Fibroblast of peridontal ligament (primary cell): ENCODE data around the gene ATXN2.

Experiments
- DNase-seq: peaks from one replicate; pipeline ENCODE4 v3.0.0-alpha.2; 2010; ENCODE audit errors: extremely low read depth

ATXN2 gene

DNA sequence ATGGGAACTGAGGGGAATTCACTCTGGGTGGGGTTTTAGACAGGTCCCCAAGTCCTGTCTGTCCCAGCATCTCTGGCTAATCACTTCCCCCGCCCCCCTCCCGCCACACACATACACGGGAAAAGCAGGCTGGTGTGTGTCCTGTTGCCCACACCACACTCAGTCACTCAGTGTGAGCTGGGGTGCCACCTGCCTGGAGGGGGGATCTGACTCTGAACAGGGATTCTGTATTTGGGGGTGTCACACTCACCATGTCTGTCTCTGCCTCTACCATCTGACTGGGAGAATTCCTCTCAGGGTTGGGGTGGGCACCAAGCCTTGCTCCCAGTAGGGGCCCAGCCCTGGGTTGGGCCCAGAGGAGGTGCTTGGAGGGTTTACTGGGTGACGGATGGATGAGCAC is 162.3 kb downstream of the ATXN2 start:
- DNase-seq, result no peak

DNA sequence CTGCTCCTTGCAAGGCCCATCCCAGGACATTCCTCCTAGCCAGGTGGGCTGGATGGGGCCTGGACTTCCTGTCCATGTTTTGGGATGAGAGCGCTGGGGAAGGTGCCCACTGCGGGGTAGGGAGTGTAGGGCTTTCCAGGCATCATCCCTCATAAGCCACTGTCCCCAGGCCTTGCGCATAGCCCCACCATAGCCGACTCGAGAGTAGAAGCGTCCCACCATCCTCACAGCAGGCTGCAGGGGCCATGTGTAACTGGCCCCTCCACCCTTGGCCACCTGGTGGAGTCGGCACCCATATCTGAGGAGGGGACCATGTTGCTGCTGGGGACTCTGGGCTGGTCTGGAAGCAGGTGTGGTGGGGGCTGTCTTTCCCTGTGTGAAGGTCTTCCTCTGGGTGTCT is 162.8 kb downstream of the ATXN2 start:
- no peak for DNase-seq

DNA sequence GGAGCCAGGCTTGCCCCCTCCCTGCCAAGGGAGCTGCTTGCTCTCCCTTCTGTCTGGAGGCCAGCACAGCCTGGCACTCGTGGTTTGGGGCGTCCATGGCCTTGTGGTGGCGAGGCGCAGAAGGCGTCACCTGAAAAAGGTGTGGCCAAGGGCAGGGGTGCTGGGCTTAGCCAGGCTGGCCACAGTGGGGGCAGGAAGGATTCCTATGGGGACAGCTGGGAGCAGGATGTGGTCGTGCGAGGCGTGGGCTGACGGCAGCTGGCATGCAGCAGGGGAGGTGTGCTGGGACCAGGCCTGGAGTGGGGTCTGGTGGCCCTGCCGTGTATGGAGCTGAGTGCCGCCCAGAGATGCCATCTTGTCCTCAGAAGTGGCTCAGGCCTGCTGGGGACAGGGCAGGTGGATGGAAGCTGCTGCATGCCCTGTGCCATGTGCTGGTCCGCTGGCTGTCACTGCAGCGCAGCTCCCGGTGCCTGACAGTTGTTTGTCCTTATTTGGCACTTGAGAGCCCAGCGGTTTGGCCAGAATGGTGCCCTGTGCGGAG is 163.4 kb downstream of the ATXN2 start:
- no peak for DNase-seq

DNA sequence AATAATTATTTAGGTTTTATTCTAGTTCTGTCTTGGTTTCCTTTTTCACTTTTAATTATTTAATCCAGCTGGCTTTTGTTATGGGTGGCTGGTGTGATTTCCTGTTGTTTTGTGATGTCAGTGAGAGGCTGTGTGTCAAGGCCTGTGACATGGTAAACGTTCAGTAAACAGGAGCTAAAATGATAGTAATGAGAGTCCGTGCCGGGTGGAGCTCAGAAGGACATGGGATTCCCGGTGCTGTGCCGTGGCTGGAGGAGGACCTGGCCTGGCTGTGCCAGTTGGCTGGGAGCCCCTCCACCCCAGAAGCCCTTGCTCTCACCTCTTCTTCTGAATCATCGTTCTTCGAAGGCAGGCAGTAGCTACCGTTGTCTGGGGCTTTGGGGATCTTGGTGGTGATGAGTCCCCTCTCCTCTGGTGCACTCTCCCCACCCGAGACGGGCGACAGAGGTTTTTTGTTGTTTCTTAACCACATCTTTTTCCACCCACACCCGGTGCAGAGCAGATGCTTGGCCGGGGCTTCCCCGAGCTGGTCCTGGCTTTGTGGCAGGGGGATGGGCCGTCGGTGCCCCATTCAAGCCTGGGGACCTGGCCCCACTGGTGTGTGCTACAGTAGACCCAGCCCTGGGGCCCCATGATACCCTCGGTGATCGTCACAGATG is 164.3 kb downstream of the ATXN2 start:
- peak; percentile 55 for DNase-seq

DNA sequence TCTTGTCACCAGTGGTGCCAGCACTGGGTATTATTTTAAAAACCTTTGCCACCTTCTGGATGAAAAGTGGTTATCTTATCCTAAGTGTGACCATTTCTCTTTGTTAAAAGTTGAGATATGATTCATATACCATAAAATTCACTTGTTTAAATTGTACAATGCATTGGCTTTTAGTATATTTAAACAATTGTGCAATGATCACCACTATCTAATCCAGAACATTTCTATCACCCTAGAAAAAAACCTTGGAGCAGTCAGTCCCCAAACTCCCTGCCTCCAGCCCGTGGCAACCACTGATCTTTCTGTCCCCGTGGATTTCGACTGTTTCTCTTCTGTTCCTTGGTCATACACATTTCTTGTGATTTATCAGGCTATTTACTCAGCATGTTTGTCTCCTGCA is 165.1 kb downstream of the ATXN2 start:
- DNase-seq, result no peak

DNA sequence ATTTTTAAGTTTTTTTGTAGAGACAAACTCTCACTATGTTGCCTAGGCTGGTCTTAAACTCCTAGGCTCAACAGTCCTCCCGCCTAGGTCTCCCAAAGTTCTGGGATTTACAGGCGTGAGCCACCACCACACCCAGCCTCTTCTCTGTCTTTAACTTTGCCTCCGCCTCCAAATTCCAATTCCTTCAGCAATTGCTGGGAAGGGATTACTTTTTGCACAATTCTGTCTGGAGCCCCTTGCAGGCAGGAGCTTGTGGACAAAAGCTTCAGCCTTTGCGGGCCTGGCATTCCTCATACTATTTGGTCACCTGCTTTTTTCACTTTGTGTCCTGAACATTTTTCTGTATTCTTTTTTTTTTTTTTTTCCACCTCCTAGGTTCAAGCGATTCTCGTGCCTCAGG is 167.3 kb downstream of the ATXN2 start:
- no peak for DNase-seq

DNA sequence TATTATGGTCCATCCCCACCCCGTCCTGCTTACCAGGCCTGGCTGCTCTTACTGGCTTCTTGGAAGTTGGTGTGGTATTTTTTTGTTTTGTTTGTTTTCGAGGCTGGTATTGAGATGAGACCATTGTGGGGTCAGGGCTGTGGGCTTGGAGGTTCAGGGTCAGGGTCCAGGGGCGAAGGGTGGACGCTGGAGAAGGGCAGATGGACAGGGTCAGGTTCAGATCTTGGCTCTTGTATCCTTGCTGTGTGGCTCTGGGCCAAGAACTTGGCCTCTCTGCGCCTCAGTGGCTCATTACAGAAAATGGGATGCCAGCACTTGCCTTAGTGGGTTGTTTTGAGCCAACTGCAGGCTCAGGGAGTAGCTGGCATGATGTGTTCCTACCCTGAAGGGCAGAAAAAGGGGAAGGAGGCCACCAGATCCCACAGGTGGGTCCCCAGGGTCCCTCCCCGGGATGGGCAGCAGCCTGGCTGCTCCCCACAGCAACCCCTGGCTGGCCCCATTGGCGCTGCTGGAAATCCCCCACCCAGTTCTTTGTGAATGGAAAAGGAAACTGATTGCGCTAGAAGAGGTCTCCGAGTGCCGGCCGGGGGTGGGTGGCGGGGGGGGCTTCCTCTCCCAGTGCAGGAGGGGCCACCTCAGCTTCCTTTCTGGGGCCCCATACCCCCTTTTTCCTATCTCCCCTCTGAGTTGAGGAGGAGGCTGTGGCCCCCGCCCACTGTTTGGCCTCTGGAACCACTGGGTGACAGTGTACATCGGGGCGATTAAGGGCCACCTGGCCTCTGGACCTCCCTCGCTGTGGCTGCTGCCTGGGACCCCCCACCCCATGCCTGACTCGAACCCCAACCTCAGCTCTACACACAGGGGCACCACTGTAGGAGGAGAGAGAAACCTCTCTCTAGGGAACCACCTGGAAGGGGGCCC is 168.4 kb downstream of the ATXN2 start:
- DNase-seq, result no peak

DNA sequence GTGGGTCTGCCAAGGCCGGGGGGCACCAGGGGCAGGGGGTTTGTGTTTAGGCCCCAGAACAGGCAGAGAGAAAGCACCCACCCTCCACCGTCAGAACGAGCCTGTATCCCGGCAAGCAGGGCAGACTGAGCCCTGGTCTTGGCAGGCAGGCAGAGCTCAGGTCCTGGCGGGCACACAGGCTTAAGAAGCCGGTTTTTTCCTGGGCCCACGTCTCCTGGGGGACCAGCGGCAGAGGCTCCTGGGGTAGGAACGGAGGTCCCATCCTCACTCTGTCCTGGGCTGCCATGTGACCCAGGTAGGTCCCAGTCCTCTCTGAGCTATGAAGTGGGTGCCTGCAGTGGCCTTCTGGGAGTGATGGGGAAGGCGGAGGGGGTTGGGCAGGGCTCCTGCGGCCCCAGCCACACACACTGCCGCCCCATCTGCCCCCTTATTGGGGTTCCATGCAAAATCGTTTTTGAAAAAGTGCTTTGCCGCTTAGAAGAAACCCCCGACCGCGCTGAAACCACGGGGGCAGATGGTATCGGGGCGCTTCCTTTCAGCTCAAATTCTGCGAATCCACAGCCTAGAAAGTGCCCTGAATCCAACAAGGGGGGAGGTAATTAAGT is 169.2 kb downstream of the ATXN2 start:
- DNase-seq, result no peak

DNA sequence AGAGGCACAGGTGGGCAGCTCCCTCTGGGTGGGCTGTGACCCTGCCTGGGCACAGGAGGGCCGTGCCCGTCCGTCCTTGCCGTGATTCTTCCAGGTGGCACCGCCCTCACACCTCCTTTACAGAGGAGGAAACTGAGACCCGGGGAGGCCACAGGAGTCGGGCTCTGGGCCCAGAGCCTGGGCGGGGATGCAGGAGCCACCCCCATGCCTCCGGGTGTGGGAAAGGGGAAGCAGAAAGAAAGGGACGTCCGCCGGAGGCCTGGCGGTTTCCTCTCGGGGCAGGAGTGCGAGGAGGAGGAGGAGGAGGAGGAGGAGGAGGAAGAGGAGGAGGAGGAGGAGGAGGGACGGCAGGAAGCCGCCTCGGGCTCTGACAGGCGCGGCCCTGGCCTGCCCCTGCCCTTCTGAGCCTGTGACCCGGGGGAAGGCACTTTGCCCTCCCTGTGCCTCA is 170.4 kb downstream of the ATXN2 start:
- DNase-seq, result no peak

DNA sequence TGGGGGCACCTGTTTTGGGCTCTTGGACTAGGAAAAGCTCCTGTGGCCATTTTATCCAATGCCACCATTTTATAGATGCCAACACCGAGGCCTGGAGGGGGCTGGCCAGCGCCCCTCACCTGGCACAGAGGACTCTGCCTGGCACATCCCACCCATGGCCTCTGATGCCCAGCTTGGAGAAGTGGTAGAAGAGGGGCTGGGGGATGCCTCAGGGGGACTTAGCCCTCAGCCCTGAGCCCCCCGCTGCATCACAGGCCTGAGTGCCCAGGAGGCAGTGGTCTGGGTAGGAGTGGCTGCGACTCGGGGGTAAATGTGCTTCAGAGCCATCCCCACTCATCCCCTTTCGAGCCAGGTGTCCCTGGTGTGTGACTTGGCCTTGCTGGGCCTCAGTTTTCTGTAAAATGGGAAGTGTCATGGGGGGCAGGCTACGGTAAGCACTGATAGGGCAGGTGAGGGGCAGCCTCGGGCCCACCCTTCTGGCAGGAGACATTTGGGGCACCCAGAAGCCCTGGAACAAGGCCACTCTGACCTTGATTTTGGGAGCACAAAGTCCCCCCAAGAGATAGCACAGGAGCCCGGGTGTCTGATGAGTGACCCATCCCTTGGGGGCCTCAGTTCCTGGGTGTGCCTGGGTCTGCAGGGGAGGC is 170.9 kb downstream of the ATXN2 start:
- no peak for DNase-seq

DNA sequence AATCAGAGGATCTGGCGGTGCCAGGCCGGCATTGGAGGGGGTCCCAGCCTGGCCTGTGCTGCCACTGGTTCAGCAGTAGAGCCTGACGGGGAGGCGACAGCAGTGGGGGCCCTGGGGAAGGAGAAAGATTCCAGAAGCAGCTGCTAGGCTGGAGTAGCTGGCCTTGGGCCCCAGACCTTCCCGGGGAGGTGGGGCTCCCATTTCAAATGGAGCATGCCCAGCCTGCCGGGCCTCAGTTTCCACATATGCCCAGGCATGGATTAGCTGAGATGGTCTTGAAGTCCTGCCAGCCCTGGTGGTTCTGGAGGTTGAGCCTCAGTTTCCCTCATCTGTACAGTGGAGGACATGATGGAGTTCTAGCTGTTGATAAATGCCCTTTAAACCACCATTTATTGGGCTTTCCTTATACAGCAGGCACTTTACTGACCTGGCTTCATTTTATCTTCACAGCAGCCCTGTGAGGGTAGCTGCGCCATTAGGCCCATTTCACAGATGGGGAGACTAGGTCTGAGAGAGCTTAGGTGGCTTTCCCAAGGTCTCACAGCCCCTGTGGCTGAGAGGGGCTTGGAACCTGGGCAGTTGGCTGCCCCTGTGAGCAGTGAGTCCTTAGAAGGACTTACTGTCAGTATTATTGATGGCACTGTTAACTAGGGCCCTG is 171.6 kb downstream of the ATXN2 start:
- DNase-seq, result no peak

DNA sequence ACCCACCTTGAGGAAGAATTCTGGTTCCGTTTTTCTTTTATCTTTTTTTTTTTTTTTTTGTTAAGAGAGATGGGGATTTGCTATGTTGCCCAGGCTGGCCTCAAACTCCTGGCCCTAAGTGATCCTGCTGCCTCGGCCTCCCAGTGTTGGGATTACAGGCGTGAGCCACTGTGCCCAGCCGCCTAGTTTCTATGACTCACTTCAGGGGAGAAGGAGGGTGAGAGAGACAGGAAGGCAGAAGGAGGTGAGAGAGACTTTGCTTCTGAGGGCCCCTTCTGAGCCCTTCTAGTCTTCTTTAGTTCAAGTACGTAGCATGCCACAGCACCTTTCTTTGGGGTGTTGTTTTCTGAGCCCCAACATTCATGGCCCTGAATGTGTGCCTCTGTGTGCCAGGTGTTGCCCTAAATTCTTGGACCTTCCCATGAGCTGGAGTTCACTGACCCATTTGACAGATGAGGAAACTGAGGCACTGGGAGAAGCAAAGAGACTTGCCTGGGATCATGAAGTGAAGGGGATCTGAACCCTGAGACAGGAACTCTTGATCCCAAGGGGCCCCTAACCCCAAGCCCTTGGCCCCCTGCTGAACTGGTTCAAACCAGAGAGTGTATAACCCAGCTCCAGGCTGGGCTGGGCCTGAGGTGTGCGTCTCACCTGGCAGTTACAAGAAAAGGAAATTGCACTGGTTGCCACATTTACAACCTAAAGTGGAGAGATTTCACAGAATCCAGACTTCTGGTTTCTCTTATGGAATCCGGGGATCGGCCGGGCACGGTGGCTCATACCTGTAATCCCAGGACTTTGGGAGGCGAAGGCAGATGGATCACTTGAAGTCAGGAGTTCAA is 172.6 kb downstream of the ATXN2 start:
- DNase-seq, result no peak

DNA sequence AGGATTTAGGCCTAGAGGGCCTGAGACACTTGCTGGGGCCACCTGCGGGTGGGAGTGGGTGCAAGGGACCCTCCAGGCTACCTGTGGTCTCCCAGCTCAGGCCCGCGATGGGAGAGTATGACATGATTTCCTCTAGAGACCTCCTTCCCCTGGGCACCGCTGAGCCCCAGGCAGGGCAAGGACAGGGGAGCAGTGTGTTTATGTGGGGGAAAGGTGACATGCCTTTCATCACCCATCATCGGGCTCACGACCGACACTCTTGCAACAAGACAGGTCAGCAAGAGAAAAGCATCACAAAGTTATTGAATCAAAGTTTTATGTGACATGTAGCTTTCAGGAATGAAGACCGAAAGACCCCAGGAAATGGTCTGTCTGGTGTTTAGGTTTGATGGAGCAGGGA is 173.5 kb downstream of the ATXN2 start:
- no peak for DNase-seq

DNA sequence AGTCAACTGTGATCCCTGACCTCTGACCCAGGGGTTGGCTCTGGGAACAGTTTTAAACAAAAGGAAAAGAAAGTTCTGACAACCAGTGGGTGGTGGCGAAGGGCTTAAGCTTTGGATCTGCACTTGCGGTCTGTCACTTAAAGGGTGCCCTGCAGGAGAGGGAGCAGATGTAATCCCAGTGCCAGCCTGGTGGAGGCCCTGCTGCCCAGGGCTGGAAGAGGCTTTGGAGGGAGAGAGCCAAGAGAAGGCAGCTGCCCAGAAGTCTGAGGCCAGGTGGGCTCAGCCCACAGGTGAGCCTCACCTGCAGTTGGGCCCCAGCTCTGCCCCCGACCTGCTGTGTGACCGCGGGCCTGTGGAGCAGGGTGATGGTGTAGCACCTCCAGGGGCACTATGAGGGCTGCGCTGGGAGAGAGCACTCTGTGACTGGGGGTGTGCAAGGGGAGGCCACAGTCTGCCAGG is 174.3 kb downstream of the ATXN2 start:
- DNase-seq, result no peak

DNA sequence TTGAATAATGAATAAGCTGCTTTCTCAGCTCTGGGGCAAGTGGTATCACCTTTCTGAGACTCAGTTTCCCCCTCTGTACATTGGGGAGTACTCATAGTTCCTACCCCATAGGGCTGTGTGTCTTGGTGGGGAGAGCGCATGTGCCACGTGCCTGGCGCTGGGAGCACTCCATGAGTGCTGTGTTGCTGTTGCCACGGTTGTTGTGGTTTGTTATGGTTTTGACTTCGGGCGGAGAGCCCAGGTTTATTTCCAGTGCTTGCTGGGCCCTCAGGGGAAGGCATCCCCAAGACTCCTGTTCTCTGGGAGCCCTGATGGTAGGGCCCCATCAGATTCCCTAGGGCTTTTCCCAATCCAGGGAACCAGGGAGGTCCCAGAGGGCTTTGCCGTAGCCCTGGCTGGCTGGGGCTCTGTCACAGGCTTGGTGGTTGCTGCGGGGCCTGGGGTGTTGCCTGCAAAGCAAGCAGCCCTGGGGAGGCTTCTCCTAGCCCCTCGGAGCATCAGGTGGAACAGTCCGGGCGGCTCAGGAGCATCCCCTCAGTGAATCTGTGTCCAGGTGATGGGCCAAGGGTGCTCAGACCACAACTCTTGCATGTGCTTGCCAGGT is 174.8 kb downstream of the ATXN2 start:
- peak; percentile 74 for DNase-seq

DNA sequence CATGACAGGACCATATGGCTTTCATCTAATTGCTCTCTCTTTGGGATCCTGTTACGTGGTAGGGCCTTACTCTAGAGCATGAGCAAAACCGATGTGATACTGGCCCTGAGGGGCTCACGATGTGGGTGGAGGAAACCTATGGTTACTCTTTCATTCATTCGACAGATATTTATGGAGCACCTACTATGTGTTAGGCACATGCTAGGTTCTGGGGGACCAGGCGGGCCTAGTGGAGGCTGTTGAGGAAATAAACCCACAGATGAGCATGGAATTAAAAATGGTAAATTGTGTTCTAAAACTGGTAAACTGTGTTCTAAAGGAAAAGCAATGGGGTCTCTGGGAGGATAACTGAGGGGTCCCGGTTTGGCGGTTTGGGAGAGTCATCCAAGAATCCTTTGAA is 178.6 kb downstream of the ATXN2 start:
- DNase-seq, result no peak

DNA sequence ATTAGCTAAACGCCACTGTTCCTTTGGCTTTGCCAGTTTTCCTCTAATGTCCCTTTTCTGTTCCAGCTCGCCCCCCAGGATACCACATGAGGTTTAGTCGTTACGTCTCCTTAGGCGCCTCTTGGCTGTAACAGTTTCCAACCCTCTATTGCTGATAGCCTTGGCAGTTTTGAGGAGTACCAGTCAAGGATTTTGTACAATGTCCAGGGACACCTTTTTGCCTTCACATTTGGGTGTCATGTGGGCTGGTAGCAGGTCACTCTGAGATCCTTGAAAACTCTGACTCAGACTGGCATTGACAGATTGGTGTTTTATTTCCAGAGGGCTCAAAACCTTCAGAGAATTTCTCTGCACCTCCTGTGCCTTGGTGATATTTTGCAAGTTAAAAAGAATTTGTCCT is 179.3 kb downstream of the ATXN2 start:
- DNase-seq, result no peak

DNA sequence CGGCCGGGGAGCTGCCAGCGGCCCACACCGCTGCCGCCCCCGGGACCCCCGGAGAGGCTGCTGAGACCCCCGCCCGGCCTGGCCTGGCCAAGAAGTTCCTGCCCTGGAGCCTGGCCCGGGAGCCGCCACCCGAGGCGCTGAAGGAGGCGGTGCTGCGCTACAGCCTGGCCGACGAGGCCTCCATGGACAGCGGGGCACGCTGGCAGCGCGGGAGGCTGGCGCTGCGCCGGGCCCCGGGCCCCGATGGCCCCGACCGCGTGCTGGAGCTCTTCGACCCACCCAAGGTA is 180.6 kb downstream of the ATXN2 start:
- DNase-seq, result no peak

DNA sequence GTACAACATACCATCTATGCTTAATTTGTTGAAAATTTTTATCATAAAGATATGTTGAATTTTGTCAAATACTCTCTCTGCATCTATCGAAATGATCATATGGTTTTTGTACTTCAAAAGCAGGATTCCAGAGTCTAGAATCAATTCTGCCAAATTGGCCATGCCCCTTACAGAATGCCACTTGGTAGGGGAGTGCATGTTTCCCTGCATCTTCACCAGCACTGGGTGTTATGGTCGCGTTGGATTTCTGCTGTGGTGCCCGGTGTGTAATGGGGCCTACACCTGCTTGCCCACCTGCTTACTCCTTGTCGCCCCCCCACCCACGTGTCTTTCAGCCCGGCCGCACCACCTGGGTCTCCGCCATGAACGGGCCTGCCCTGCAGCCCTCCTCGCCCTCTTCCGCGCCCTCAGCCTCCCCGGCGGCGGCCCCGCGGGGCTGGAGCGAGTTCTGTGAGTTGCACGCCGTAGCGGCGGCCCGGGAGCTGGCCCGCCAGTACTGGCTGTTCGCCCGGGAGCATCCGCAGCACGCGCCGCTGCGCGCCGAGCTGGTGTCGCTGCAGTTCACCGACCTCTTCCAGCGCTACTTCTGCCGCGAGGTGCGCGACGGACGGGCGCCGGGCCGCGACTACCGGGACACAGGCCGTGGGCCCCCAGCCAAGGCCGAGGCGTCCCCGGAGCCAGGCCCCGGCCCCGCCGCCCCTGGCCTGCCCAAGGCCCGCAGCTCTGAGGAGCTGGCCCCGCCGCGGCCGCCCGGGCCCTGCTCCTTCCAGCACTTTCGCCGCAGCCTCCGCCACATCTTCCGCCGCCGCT is 181.1 kb downstream of the ATXN2 start:
- no peak for DNase-seq
